ENCODE results near the gene VENTX. TPM values are rescaled to one million over a fixed set of nuclear protein-coding genes. Genes with fewer than 3 reads are reported as not detected.
"Not testable (repeated sequence)": the region's sequence is repeated elsewhere in the genome, so short reads cannot be mapped to it uniquely, and the experiment has no call there.

Gene VENTX
- polyA plus RNA-seq, 4 donors: 0.10 to 0.34 (median 0.23) TPM

DNA sequence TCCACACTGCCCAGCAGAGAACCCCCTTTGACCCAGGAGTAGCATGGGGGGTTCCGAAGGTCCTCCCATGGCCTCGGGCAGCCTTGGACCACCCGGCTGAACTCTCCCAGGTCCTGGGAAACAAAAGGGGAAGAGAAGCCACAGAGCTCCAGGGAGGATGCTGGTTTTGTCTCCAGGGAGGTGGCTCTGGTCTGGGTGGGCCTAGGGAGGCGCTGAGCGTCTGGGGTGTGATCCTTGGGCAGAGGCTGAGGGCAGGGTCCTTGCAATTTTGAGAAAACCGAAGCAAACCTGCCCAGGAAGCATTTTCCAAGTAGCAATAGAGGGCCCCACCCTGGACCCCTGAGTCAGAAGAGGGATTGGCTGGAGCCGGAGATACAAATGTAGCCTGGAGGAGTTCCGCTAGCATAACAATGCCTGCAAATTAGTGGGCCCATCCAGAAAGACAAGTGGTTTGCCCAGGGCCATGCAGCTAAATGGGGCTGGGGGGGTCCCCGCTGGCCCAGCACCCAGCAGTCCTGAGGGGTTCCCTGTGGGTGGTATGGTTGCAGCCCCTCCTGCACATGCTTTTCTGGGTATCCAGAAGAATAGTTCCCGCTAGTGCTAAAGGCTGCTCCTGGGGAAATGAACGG, 5.6 kb upstream of the VENTX start:
- no peak for DNase-seq (ENCODE audit: low read depth in 4 of 4, low spot score in 3 of 4)

DNA sequence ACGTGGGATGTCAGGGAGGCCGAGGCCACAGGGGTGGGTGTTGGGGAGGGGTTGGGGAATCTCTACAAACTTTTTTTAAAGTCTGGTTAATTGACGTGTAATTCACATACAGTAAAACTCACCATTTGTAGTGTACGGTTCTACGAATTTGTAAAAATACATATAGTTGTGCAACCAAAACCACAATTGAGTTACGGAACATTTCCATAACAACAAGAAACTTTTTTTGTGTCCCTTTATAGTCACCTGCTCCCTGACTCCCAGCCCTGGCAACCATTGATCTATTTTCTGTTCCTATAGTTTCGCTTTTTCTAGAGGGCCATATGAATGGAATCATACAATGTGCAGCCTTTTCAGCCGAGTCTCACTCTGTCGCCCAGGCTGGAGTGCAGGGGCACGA, 2.9 kb upstream of the VENTX start:
- not testable (repeated sequence) for DNase-seq (ENCODE audit: low read depth in 4 of 4, low spot score in 3 of 4)

DNA sequence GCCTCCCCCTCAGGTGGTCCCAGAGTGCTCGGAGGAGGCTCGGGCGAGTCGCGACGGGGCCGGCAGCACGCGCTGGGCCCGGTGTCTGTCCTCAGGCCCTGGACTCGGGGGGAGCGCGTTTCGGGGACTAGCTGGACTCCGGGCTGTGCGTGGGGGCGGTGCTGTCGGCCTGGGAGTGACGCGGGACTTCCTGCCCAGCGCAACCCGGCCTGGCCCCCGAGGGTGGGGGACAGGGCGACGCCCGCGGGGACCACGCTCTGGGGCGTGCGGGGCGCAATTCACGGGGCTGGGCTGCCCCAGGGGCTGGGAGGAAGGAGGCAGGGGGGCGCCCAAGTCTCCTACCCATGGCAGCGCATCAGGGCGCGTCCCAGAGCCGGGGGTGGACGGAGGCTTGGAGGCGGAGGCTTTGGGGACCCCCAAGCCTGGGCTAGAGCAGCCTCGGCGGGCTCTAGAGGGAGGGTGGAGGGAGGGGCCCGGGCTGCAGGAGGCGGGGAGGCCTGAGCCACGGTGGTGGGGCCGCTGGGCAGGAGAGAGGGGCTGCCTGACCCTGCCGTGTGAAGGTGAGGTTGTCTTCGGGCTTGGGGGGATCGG, 2.3 kb upstream of the VENTX start:
- no peak for DNase-seq (ENCODE audit: low read depth in 4 of 4, low spot score in 3 of 4)

DNA sequence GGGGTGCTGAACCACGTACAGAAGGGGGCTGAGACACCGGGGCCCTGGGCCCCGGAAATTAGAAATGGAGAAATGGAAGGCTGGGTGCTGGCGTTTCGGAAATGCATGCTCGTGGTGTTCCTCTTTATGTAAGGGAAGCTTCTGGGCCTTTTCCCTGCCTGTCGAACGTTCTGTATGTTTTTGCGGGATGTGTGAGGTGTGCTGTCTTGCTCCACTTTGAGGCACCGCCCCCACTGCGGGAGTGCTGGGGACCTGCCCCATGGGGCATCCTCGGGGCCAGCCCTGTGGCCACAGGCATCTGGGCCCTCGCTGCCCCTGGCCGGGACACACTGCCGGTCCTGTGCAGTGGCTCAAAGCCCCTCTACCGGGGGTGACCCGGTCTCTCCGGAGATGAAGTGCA, 1.7 kb upstream of the VENTX start:
- DNase-seq (ENCODE audit: low read depth in 4 of 4, low spot score in 3 of 4): no peak

DNA sequence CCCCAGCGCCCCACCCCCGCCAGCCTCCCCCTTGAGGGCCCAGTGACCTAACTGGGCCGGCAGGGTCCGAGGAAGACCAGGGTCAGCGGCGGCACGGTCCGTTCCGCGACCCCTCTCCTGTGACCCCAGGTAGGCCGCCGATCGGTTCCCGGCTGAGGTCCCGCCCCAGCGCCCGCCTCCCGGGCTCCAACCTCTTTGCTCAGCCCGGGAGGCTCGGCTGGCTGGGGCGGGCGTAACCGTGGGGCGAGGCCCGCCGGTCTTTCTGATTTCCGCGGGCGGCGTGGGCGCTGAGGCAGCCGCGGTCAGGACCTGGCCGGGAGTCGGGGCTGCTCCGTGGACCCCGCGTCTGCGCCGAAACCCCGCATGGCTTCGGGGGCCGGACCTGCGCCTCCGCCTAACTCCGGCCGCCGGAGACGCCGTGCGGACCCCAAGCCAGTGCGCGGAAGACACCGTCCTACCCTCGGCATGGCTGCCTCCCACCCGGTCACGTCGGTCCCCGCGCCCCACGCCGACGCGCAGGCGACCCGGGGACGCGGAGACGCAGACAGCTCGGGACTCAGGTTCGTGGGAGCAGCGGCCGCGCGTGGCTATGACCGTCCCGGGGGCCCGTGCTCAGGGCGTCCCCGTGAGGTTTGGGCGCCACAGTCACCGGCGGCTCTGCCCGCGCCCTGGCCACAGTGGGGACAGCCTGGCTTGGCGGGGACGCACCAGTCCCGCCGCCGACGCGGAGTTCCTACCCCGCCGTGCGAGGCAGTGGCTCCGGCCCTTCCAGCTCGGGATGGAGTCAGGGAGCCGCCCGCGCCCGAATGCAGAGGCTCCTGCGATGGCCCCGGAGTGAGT, 1.0 kb upstream of the VENTX start:
- no peak for DNase-seq (ENCODE audit: low read depth in 4 of 4, low spot score in 3 of 4)

DNA sequence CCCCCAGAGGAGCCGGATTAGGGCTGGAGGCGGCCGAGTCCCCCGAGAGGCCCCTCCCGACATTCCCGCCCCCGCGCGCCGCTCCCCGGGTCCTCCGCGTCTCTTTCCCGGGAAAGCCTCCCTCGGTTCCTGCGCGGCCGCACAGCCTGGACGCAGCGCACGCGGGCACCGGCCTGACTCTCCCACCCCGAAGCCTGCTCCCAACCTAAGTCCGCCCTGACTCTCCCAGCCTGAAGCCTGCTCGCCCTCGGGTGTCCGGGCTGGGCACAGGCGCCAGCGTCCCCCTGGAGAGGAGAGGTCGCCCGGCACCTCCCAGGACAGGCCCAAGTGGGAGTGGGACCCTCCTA, 441 bp upstream of the VENTX start:
- no peak for DNase-seq (ENCODE audit: low read depth in 4 of 4, low spot score in 3 of 4)

DNA sequence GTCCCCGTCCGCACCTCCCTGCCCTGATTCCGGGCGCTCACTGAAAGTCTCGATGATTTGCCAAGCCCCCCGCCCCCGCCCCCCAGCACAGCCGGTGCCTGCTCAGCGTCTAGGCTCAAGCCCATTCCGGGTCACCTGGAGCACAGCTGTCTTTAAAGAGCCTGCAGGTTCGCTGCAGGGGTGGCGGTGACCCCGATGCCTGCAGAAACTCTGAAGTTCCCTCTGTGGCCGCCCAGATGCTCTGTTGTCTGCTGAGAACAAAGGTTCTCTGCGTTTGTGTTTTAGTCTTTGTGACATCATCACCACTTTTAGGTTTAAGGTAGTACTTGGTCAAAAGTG, 780 bp downstream of the VENTX start:
- no peak for DNase-seq (ENCODE audit: low read depth in 4 of 4, low spot score in 3 of 4)

DNA sequence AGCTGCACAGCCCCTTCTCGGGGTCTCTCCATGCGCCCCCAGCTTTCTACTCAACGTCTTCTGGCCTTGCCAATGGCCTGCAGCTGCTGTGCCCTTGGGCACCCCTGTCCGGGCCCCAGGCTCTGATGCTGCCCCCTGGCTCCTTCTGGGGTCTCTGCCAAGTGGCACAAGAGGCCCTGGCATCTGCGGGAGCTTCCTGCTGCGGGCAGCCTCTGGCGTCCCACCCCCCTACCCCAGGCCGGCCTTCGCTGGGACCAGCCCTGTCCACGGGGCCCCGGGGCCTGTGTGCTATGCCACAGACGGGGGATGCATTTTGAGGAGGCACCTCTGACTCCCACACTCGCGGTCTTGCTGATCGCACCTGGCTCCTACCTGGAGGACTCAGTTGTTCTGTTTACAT, 2.3 kb downstream of the VENTX start:
- DNase-seq (ENCODE audit: low read depth in 4 of 4, low spot score in 3 of 4): no peak

DNA sequence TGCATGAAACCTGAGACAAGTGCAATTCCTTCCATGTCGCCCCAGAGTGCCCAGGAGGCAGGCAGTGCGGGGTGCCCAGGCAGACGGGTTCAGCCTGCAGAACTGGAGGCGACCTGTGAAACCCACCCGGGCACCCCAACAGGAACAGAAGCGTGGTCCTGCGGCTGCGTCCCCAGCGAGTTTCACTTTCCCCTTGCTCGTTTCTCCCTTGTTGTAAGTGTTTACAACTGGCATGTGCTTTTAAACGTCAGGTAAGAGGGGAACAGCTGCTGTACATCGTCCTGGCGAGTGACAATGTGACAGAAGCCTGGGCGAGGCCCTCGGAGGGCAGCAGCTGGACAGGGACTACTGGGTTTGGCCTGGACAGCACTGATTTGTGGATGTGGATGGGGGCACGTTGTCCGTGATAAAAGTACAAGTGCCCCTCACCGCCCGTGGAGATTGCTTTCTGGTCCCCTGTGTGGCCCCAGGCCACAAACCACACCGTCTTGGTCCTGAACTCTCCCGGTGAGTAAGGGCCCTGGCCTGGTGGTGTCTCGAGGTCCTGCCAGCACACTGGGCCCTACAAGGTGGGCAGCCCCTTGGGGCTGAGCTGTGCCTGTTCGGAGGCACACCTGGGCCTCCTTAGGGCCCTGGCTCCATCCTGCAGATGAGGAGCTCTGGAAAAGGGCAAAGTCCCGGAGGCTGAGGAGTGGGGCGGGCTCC, 4.0 kb downstream of the VENTX start:
- no peak for DNase-seq (ENCODE audit: low read depth in 4 of 4, low spot score in 3 of 4)

DNA sequence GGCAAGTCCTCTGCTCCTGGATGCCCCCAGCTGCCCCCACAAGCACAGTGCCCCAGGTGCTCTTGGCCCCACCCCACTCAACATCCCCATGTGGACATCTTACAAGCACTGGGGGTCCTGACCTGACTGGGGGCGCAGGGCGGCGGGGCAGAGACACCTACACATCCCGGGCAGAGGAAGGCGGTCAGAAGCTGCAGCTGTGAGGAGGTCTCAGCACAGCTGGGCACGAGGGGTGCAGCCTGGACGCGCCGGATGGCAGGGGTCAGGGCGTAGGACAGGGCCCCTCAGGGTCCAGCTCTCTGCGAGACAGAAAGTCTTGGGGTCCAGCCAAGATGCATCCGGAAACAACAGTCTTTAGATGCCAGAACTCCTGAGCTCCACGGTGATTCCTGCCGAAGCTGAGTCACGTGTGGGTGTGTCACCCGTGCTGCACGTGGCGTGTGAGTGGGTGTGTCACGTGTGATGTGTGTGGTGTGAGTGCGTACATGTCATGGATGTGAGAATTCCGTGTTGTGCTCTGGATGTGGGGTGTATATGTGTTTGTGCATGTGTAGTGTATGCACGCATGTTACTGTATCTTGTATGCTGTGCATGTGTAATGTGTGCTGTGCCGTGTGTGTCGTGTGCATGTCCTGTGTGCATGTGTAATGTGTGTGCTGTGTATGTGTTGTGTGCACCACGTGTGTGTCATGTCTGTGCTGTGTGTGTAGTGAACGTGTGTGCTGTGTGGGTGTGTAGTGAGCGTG, 5.1 kb downstream of the VENTX start:
- no peak for DNase-seq (ENCODE audit: low read depth in 4 of 4, low spot score in 3 of 4)

DNA sequence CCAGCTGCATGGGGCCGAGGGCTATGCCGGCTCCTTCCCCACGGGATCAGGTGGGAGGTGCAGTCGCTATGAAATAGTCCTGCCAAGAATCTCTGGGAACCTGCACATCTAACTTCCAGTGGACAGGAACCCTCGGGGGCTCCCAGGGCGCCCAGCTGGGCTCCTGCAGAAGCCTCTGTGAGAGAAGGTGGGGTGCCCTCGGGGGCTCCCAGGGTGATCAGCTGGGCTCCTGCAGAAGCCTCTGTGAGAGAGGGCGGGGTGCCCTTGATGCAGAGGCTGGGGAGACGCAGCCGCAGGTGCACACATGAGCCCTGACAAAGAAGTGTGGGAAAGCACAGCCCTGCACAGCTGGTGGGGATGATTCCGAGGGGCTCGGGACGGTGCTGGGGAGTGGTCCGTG, 5.9 kb downstream of the VENTX start:
- DNase-seq (ENCODE audit: low read depth in 4 of 4, low spot score in 3 of 4): no peak

DNA sequence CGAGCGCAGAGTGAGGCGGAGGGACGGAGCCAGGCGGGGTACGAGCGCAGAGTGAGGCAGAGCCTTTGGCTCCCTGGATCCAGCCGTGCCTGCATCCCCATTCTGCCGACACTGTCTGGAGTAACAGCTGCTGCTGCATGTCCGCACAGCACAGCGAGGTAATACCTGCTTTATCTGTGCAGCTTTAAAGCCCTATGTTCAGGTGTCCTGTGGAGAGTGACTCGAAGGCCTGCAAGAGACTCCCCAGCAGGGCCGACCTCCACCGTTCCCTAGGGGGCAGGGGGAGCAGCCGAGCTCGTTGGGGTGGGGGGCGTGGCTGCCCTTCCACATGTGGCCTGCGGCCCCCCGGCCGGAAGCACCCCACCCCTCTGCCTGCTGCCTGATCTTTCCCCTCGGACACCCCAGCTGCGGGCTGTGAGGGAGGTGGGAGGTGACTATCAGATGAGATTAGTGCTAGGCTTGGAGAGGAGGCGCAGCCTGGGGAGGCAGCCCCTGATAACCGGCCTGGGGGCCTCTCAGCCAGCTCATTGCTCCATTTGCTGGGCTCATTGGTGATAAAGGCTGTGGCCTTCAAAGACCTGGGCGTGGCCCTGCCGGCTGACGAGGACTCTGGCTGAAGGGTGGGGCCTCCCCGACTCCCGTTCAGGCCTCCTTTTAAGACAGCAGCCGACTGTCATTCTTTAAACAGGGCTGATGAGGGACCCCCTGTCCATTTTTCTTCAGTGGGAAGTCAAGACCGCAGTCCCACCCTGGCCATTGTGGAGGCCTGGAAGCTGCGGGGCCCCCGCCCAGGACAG, 8.0 kb downstream of the VENTX start:
- no peak for DNase-seq (ENCODE audit: low read depth in 4 of 4, low spot score in 3 of 4)

DNA sequence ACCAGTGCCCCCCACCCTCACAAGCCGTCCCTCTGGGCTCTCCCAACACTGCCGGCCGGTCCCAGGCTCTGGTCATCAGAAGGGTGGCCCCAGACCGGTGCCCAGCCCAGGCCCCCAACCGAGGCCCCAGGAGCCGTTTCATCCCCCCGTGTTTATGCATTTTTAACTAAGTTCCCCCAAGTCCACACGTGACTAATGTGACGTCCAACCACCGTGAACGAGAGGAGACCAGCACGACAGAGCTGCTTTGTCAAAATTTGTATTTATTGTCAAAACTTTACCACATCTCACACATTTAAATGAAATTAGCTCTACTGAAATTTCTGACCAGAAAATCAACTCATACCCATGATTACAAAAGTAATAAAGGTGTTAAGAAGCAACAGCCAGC, 8.6 kb downstream of the VENTX start:
- no peak for DNase-seq (ENCODE audit: low read depth in 4 of 4, low spot score in 3 of 4)

DNA sequence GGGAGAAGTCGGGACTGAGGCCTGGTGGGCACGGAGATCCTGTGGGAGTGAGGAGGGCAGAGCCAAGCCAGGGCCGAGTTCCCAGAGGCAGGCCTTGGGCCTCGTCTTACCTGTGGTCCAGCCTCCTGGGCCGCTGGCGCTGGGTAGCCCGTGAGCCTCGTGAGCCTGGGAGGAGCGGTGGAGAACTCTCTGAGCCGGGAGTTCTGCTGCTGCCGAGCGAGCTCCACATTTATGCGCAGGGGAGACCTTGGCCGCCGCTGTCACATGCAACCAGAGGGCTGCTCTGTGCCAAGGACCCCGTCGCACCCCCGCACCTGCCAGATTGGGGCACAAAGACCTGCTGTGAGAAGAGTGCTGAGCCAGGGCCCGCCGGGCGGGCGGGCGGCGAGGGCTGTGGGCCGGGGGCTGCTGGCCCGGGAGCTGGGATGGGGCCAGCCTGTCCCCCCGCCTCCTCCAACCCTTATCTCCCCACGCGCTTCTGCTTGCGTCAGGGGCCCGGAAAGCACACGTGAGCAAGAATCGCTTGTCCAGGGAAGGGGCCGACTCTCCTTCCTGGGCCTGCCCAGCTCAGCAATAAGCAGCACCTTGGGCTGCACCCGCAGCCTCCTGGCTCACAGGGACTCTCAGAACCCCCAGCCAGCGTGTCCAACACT, 10.2 kb downstream of the VENTX start:
- no peak for DNase-seq (ENCODE audit: low read depth in 4 of 4, low spot score in 3 of 4)

DNA sequence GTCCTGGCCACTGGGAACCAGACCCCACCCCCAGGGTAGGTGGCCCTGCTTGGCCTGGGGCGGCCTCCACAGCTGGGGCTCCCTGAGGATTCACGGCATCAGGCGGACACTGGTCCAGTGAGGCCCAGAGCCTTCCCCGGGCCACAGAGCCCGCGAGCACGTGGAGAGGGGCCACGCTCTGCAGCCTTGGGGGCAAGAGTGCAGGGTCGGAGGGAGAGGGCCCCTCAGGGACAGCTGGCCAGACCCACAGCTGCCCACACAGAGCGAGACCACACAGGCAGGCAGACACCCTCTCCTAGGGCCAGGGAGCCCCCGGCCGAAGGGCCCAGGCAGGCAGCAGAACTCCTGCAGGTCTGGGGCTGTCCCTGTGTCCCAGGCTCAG, 10.7 kb downstream of the VENTX start:
- DNase-seq (ENCODE audit: low read depth in 4 of 4, low spot score in 3 of 4): no peak

DNA sequence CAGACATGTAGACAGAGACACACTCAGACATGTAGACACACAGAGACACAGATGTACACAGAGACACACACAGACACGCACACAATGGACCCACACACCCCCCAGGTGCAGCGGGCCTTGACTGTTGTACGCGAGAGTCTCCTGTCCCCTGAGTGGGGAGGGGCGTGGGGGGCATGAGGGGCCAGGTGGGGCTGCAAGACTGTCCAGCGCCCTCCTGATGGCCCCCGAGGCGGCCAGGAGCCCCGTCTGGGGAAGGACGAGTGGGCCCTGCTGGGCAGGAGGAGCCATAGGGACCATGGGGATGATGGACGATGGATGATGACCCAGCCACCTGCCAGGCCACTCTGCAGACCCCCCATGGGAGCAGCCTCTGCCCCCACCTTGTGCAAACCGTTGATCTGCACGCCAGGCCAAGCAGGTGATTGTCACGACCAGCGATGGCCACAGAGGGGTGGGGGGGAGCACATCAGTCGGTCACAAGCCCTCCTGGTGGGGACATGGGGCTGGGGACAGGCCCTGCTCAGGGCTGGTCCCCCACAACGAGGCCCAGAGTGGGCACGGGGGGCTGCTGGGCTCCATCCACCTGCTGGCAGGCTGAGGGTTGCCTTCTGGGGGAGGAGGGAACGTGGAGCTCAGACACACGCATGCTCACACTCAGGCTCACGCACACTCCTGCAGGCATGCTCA, 11.6 kb downstream of the VENTX start:
- no peak for DNase-seq (ENCODE audit: low read depth in 4 of 4, low spot score in 3 of 4)

DNA sequence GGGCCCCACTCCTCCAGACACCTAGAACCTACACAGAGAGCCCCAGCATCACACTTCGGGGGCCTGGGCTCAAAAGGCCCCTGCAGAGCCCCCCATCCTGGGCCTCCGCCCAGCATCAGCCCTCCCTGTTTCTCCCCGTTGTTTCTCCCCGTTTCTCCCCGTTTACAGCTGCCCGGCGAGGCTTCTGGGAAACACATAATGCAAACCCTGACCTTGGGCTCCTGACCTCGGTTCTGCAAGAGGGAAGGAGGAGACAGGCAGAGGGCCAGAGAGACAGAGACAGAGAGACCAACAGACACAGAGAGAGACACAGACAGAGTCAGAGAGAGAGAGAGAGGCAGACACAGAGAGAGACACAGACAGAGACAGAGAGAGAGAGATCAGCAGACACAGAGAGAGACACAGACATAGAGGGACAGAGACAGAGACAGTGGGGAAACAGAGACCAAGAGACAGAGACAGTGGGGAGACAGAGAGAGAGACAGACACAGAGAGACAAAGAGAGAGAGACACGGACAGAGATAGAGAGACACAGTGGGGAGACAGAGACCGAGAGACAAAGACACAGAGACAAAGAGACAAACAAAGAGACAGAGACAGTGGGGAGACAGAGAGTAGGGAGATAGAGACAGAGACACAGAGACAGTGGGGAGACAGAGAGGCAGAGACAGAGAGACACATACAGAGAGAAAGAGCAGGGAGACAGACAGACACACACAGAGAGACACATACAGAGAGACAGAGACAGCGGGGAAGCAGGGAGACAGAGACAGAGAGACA, 12.5 kb downstream of the VENTX start:
- no peak for DNase-seq (ENCODE audit: low read depth in 4 of 4, low spot score in 3 of 4)

Measured in left renal pelvis (tissue), 4 donors.